Osteoblast (primary cell): ENCODE measurements around the gene ALG1L2. TPM values are rescaled to one million over a fixed set of nuclear protein-coding genes. Genes with fewer than 3 reads are reported as not detected.

Experiments used
- total RNA-seq: library from RNA; depleted of rRNA; stranded (reverse); fragments of >200 nt; gene quantifications from 2 replicates; pipeline ENCODE4 v1.2.3, GENCODE V29; 2012

The ALG1L2 gene
- total RNA-seq, 1 donor = not detected

Other genes with a start within 250 kb of the ALG1L2 start
- gene TMCC1, start 188.1 kb upstream of the ALG1L2 start, total RNA-seq = 17.4 and 25.0 TPM in 2 replicates
- under 0.01 TPM in 2 replicates for gene TRH, start 107.1 kb upstream of the ALG1L2 start, total RNA-seq